ENCODE measurements around the gene COBLL1.

- peak; percentile 54 for TF ChIP-seq CTCF (IDR thresholded peaks at IDR 0.05; ENCODE audit: poor library complexity)
- no peak for TF ChIP-seq EZH2 (IDR thresholded peaks at IDR 0.05; ENCODE audit: borderline replicate concordance)
- no peak for TF ChIP-seq EZH2phosphoT487 (IDR thresholded peaks at IDR 0.05; ENCODE audit: low read depth, severe bottlenecking, unreplicated experiment)
Measured at GRCh38 chr2:164697688-164698461, 143.7 kb downstream of the COBLL1 start.

Data from hepatocyte (in vitro differentiated cells).